ENCODE measurements around the gene CLK1. TPM values are rescaled to one million over a fixed set of nuclear protein-coding genes. Genes with fewer than 3 reads are reported as not detected.
"Not testable (repeated sequence)": the region's sequence is repeated elsewhere in the genome, so short reads cannot be mapped to it uniquely, and the experiment has no call there.

CLK1 gene
- total RNA-seq (2014; rRNA removed; shearing (Covaris generic)) = 85.3 and 90.7 TPM in 2 replicates
- polyA plus RNA-seq (2014; cell fraction: nucleus; rRNA removed) = 89.3 and 133 TPM in 2 replicates

DNA sequence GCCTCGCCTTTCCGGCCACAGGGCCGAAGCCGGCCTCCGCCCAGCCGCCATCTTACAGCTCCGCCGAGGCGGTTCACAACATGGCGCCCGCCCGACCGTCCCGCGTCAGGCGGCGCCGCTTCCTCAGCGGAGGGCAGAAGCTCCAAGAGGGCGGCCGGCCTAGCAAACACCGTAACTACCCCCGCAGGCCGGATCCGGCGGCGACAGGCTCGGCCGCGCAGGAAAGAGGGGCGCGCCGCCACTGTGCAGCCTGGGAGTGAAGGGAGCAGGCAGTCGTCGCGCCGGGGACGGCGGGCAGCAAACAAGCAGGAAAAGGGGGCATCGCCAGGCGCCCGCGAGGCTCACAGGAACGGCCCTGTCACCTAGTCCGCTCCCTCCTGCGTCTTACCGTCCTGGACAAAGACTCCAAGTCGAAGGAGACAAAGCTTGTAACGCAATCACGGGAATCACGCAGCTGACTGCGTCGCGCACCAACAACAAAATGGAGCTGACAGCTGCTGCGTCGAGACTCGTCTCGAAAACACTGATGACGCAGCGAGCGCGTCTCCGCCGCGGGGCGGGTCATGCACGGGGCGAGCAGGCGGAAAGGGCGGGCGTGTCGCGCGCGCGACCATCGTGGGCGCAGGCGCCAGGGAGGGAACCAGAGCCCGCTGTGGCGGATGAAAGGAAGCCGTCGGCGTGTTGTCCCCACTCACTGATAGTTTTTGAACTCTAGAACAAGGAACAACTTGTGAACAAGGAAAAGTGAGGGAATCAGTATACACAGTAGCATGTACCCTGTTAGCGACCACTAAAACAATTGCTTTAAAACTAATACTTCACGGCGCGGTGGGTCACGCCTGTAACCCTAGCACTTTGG is at the start of gene CLK1:
Gene CLK1 (minus strand): TSS at position 483 of the 859 bp plus-strand sequence. CDS start 2,796 bp downstream, outside the sequence.
- peak; percentile 86 for DNase-seq (ENCODE audit: extremely low read depth, low read depth)

GRCh38 chr2:200913654-200914053 is 49.2 kb upstream of the CLK1 start:
- DNase-seq (ENCODE audit: extremely low read depth, low read depth) = no peak

DNA sequence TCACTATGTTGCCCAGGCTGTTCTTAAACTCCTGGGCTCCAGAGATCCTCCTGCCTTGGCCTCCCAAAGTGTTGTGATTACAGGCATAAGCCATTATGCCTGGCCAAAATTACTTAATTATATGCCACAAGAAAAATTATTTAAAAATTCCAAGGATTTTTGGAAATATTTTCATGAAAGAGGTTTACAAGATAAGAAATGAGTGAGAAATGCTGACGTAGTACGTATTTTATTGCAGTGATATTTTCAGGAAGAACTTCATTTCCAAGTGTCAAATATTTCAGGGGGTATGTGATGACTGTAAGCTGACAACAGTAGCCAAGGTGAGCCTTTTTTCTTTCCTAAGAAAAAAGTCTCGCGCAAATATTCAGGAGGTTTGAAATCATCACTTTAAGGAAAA is 45.5 kb upstream of the CLK1 start:
- no peak for DNase-seq (ENCODE audit: extremely low read depth, low read depth)

- peak; percentile 77 for DNase-seq (ENCODE audit: extremely low read depth, low read depth)
Measured at GRCh38 chr2:200905618-200906296, 41.3 kb upstream of the CLK1 start.

DNA sequence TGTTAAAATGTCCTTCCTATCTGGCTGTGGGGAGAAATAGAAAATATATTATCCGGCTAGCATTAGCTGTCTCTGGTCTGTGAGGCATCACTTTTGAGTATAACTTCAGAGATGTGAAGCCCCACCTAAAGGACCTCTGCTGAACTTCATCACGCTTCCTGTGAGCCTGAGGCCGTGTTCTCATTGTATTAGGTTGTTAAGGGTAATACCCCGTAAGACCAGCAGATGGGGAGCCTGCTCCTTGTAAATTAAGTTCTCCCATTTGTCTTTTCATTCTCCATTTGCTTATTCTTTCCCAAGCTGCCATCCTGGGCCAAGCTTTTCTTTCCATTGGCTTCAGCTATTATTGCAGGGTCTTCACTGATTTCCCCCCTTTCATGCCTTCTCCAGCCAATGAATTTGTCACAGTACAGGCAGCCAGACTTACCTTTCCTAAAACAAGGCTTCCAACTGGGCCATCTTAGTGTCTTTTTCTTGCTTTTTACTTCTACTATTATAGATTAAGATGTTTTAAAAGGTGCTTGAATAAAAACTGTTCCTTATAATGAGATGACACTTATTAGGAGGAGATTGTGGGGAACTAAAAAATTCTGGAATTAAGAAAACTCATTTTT is 37.1 kb upstream of the CLK1 start:
- DNase-seq (ENCODE audit: extremely low read depth, low read depth) = peak; percentile 90

- no peak for DNase-seq (ENCODE audit: extremely low read depth, low read depth)
Measured at GRCh38 chr2:200899482-200899881, 35.0 kb upstream of the CLK1 start.

- peak; percentile 97 for DNase-seq (ENCODE audit: extremely low read depth, low read depth)
Measured at GRCh38 chr2:200888704-200889625, 24.5 kb upstream of the CLK1 start, which contains the start of the genes NIF3L1 and PPIL3. TSS of gene NIF3L1 (plus strand) at chr2:200889371. CDS start at chr2:200891944, 2,573 bp downstream. TSS of gene PPIL3 (minus strand) at chr2:200889077. CDS start at chr2:200887615, 1,462 bp downstream.

DNA sequence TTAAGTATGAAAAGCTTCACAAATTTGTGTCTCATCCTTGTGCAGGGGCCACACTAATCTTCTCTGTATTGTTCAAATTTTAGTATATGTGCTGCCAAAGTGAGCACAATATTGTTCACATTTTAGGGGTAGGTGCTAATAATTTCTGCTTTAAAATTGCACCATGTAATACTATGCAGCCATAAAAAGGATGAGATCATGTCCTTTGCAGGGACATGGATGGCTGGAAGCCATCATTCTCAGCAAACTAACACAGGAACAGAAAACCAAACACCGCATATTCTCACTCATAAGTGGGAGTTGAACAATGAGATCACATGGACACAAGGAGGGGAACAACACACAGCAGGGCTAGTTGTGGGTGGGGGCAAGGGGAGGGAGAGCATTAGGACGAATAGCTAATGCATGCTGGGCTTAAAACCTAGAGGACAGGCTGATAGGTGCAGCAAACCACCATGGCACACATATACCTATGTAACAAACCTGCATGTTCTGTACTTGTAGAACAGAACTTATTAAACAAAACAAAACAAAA is 17.3 kb upstream of the CLK1 start:
- DNase-seq (ENCODE audit: extremely low read depth, low read depth) = not testable (repeated sequence)

DNA sequence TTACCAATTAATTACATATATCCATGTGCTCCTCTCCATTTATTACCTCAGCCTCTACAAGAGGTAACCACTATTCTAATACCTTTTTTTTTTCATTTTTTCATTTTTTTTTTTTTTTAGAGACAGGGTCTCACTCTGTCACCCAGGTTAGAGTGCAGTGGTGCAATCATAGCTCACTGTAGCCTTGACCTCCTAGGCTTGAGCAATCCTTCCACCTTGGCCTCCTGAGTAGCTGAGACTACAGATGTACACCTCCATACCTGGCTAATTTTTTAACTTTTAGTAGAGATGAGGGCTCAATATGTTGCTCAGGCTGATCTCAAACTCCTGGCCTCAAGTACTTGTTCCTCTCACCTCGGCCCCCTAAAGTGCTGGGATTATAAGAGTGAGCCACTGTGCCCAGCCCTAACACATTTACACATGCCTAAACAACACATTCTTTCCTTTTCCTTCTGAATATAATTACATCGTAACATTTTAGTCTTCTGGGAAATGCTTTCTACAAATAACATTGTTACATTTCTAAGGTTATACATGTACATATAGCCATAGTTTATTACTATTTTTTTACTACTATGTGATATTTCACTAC is 13.9 kb upstream of the CLK1 start:
- no peak for DNase-seq (ENCODE audit: extremely low read depth, low read depth)

- DNase-seq (ENCODE audit: extremely low read depth, low read depth) = no peak
Measured at GRCh38 chr2:200877443-200877842, 13.0 kb upstream of the CLK1 start.

- no peak for DNase-seq (ENCODE audit: extremely low read depth, low read depth)
Measured at GRCh38 chr2:200873560-200873959, 9.1 kb upstream of the CLK1 start.

- no peak for DNase-seq (ENCODE audit: extremely low read depth, low read depth)
Measured at GRCh38 chr2:200871151-200871550, 6.7 kb upstream of the CLK1 start.

DNA sequence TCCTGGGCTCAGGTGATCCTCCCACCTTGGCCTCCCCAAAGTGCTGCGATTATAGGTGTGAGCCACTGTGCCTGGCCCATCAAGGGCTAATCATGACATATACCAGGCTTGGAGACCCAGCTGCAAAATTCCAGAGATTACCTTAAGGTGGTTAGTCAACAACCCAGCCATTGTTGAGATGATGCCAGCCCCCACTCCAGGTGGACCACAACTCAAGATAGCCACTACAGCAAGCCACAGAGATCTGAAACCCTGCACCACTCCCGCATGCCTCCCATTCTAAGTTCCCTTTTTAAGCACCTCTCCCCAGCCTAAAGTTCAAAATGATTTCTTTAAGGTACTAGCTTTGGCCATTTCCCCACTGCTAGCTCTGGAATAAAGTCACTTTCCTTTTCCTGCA is 4.6 kb upstream of the CLK1 start:
- DNase-seq (ENCODE audit: extremely low read depth, low read depth) = no peak

- no peak for DNase-seq (ENCODE audit: extremely low read depth, low read depth)
Measured at GRCh38 chr2:200863782-200864175, 679 bp downstream of the CLK1 start.

GRCh38 chr2:200862532-200863000 is 1.9 kb downstream of the CLK1 start:
- peak; percentile 67 for DNase-seq (ENCODE audit: extremely low read depth, low read depth)

GRCh38 chr2:200861617-200862155 is 2.8 kb downstream of the CLK1 start:
- DNase-seq (ENCODE audit: extremely low read depth, low read depth) = no peak

DNA sequence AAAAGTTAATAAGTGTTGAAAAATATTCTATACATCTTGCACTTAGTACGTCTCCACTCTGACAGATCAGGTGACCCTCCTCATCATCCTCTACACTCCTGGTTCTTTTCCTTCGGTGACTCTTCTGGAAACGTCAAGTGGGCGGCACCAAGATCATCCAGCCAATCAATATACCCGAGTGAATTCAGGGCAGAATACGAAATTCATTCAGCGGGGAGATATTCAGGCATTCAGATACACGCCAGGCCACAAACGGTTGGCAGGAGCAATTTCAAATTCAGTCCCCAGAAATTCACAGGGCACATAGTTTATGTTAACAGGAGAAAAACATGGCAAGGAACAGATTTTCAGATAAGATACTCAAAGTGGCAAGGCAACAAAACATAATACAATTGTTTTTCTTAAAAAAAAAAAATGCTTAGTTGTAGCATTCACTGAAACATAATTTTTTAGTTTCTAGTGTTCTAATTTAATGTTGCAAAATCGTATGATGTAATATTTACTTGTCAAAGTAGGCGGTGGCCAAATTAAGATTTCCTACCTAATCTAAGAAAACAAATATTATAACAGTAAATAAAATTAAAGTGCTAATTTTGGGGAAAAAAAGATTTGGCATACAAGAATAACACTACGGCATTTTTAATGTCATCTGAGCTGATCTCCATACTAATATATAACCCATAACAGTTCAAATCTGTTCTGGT is 4.2 kb downstream of the CLK1 start:
- DNase-seq (ENCODE audit: extremely low read depth, low read depth) = no peak

GRCh38 chr2:200856806-200857205 is 7.7 kb downstream of the CLK1 start:
- DNase-seq (ENCODE audit: extremely low read depth, low read depth) = no peak
